SHP77 treated with DMSO at 0.1 percent for 48 hours (cell line): ENCODE results near the gene TOMM6.
"Not testable (repeated sequence)": the region's sequence is repeated elsewhere in the genome, so short reads cannot be mapped to it uniquely, and the experiment has no call there.

ENCODE experiments used
- DNase-seq: peaks from one replicate; lab custom pipeline; 2025; lab: John Stamatoyannopoulos, UW

TOMM6 gene

GRCh38 chr6:41763470-41763869 is 24.0 kb upstream of the TOMM6 start:
- DNase-seq = no peak

DNA sequence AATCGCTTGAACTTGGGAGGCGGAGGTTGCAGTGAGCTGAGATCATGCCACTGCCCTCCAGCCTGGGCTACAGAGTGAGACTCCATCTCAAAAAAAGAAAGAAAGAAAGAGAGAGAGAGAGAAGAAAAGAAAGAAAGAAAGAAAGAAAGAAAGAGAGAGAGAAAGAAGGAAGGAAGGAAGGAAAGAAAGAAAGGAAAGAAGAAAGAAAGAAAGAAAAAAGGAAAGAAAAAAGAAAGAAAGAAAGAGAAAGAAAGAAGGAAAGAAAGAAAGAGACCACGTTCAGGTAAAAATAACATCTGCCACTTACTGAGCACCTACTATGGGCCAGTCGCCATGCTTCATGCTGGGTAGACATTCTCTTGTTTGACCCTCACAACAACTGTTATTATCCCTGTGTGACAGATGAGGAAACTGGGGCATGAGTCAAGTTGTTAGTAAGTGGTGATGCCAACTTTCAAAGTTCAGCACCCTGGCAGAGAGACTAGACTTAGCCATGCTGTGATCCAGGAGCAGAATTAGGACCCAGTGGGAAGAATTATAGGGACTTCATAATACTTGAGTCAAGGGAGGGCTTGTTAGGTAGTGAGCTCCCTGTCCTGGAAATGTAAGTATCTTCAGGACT is 21.3 kb upstream of the TOMM6 start:
- DNase-seq = not testable (repeated sequence)

- DNase-seq = no peak
Observed at GRCh38 chr6:41767112-41767833, 20.2 kb upstream of the TOMM6 start.

- no peak for DNase-seq
Observed at GRCh38 chr6:41768545-41769308, 18.8 kb upstream of the TOMM6 start.

GRCh38 chr6:41769376-41769775 is 18.1 kb upstream of the TOMM6 start:
- no peak for DNase-seq

GRCh38 chr6:41770381-41771057 is 17.0 kb upstream of the TOMM6 start:
- no peak for DNase-seq

DNA sequence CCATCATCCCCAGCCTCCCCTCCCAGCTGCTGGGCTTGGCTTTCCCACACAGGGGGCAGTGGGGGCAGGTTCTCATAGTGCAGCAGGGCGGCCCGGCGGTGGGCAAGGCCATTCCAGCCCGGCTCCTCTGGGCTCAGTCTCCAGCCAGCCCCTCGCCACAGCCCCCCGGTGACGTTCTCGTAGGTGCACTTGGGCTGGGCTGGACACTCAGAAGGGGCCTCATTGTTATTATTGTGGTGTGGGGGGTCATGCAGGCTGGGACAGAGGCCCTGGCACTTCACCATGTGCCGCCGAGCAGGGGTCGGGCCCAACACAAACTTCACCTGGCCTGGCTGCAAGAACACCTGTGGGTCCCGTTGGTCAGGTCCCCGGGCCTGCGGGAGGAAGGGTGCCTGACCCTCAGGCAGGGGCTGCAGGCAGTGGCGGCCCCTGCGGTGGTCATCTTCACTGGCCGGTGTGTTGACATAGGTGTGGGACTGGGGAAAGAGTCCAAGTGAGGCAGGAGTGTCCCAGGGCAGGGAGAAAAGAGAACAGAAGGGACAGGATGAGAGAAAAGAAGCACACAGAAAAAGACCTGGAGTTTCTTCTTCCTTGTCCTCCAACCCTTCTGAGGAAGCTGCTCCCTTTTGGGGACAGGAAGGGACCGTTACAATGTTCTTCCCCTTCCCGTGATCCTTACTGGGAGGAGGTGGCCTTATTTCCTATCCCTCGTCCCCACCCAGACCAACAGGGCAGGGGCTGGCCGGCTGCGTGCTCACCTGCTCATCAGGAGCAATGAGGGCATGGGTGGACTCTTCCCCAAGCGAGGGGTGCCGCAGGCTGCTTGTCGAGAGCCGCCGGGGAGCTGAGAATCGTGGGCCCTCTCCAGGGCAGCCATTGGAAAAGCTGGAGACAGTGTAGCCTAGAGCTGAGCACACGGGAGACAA is 16.2 kb upstream of the TOMM6 start:
- no peak for DNase-seq

DNA sequence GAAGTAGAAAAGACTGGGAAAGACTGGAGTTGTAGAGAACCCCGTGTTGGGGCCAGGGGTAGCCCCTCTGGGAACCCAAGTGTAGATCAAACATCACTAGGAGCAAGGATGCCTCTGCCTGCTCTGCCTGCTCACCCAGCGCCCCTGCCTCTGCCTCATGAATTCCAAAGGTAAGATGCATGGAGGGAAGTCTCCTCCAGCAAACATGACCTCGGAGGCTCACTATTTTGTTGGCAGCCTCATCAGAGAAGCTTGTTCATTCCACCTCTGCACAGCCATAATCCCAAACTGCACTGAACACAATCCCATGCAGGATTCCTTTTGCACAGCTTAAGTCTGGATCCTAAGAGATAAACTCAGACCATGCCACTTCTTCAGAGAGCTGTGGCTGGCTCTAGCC is 12.7 kb upstream of the TOMM6 start:
- no peak for DNase-seq

- DNase-seq = no peak
Observed at GRCh38 chr6:41775293-41775882, 12.1 kb upstream of the TOMM6 start.

DNA sequence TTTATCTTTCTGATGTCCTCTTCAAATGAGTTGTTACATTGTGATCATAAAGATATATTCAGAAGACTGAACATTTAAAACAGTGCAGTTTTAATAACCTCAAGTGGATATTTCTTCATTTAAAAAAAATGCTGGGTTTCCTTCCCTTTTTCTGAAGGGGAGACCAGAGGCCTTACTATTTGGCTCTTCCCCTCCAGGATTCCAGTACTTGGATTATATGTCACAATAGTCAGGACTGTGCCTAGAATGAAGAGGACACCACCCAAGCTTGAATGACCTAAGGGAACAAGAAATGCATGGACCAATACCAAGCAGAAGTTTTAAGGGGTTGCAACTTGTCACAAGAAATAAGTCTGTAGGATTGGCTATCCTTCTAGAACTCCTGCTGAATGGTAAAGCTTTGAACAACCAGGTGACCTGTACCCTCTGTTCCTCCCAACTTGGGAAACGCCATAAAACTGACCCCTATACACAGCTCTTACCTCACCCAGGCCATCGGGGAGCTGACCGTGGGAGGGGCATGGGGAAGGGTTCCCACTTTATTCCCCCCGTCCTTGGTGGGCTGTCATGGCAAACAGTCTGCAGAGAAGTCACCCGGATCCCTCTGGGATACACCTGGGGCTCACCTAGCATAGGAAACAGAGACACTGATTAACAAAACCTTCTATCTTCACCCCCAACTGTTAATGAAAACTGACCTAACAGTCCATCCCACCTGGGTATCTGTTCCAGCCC is 9.8 kb upstream of the TOMM6 start:
- DNase-seq = no peak

GRCh38 chr6:41778895-41779294 is 8.6 kb upstream of the TOMM6 start:
- DNase-seq = no peak

DNA sequence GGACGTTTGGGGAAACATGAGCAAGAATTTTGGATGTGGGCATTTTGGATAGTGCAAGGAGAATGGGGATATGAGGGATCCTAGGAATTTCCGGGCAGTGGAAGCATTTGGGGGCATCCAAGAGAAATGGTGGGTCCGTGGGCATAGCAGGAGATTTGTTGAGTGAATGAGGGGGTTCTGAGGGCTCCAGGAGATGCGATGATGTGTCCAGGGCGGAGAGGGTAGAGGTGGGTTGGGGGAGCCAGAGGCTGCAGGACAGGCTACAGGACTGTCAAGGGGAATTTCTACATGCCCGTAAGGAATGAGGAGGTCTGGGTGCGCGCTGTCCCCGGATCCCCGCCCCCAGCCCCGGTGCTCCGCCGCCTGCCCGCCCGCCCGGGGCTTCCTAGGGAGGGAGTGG is 8.2 kb upstream of the TOMM6 start:
- DNase-seq = no peak

- DNase-seq = peak; percentile 48
Observed at GRCh38 chr6:41779788-41780550, 7.5 kb upstream of the TOMM6 start, which contains the start of gene FRS3. Gene FRS3 (minus strand): TSS chr6:41779900. CDS start chr6:41776987, 2,913 bp downstream.

DNA sequence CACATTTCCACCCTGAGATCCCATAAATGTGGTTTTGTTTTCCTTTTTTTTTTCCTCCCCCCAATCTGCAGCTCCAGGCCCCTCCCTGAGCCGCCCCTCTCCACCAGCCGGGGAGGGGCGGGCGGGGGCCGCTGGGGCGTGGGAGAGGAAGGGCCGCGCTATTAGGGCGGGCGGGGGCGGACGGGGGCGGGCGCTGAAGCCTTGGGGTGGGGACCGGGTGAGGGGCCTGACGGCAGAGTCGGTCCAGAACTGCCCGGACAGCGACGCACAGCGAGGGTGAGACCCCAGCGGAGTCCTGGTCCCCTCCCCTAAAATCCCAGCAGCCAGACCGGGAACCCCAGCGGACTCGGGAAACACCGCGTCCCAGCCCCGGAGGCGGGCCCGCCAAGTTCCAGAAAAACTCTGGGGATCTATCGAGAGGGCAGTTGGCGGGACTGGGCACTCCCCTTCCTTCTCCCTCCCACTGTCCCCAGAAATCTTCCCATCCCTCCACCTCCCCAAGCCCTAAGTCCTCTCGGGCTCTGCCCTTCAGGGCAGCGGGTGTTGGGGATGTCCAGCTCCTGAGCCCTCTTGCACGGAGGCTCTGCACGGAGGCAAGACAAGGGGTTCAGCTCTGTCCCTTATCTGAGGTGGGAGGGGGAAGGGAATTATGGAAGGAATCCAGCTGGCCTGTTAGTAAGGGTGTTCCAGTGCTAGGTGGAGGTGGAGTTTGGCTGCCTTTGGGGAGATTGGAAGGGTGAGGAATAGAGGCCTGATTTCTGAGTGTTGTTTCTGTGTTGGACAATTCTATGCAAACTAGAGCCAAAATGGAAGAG is 6.7 kb upstream of the TOMM6 start, which contains the start of gene PRICKLE4:
Gene PRICKLE4, plus strand, starts transcription at position 232 of the 815 bp plus-strand sequence. CDS start 2,692 bp downstream, outside the sequence.
- DNase-seq = no peak

GRCh38 chr6:41781366-41781730 is 6.1 kb upstream of the TOMM6 start:
- DNase-seq = no peak

- no peak for DNase-seq
Observed at GRCh38 chr6:41783106-41783780, 4.3 kb upstream of the TOMM6 start.

DNA sequence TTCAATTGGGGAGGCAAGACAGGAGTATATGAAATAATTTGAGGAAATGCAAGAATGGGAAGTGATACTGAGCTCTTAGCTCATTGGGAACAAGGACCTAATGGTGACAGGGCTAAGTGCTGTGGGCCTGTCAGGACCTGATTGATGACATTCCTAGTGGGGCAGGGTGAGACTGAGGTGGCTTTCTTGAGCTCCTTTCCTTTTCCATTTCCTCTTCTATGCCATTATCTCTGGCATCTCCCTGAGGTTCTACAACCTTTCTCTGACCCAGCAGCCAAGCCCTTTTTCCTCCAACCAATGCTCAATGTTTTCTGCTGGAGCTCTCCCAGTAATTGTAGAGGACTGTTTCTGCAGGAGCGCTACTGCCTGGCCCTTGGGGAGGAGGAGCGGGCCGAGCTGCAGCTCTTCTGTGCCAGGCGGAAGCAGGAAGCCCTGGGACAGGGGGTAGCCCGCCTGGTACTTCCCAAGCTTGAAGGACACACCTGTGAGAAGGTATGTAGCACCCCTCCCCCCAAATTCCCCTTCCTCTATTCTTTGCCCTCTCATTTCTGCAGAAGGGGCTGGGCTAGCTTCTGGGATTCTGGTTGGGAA is 2.8 kb upstream of the TOMM6 start:
- no peak for DNase-seq

DNA sequence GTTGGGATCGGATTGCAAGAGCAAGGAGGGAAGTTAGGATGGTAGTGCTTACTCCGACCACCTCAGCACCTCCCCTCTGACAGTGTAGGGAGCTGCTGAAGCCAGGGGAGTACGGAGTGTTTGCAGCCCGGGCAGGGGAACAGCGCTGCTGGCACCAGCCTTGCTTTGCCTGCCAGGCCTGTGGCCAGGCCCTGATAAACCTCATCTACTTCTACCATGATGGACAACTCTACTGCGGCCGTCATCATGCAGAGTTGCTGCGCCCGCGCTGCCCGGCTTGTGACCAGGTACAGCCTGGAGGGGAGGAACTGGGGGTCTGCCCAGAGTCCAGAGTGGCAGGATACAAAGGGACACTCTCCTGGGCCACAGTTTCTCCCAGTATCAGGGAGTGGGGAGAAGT is 2.2 kb upstream of the TOMM6 start:
- no peak for DNase-seq
